DND-41 (cell line): ENCODE data around the gene MRPL20.

Source experiments
- ATAC-seq: fragments of 200-7000 bp; cut with Tn5 transposase; 3 replicates; pipeline ENCODE4 v1.9.1; 2021; ENCODE audit warnings: low read depth; ENCODE audit not compliant: insufficient read depth
- DNase-seq: peaks from one replicate; pipeline ENCODE4 v3.0.0-alpha.2; 2020
- H2AFZ ChIP-seq: 2 replicates; pipeline ENCODE4 v1.6.0; 2012; ENCODE audit warnings: low read depth, low read length
- H3K27ac ChIP-seq: 2 replicates; pipeline ENCODE4 v1.5.1; 2012; ENCODE audit warnings: low read length, inconsistent platforms
- H3K27me3 ChIP-seq: fragments of 200-600 bp; sonication (generic); 2 replicates; pipeline ENCODE4 v1.6.0; 2012; ENCODE audit warnings: low read length, mild to moderate bottlenecking, inconsistent platforms; ENCODE audit not compliant: insufficient read depth, poor library complexity
- H3K36me3 ChIP-seq: 2 replicates; pipeline ENCODE4 v1.5.1; 2012; ENCODE audit warnings: low read length, inconsistent platforms; ENCODE audit not compliant: insufficient read depth
- H3K4me1 ChIP-seq: 2 replicates; pipeline ENCODE4 v1.5.1; 2012; ENCODE audit warnings: mild to moderate bottlenecking, low read length; ENCODE audit not compliant: insufficient read depth
- H3K4me2 ChIP-seq: 2 replicates; pipeline ENCODE4 v1.6.0; 2012; ENCODE audit warnings: mild to moderate bottlenecking, moderate library complexity, low read length, inconsistent platforms; ENCODE audit not compliant: insufficient read depth
- H3K4me3 ChIP-seq, 2 experiments: fragments of 200-600 bp in 1 of 2; shearing (Covaris generic) in 1 of 2; 2 replicates each; pipeline ENCODE4 v1.5.1; 2012 to 2016; ENCODE audit warnings: inconsistent platforms in 2 of 2, low read length in 2 of 2, mild to moderate bottlenecking in 2 of 2, low read depth in 1 of 2, moderate library complexity in 1 of 2
- H3K79me2 ChIP-seq: 2 replicates; pipeline ENCODE4 v1.6.0; 2012; ENCODE audit warnings: low read length, inconsistent platforms; ENCODE audit not compliant: insufficient read depth
- H3K9ac ChIP-seq: 2 replicates; pipeline ENCODE4 v1.6.0; 2012; ENCODE audit warnings: low read depth, mild to moderate bottlenecking, inconsistent platforms, low read length, moderate library complexity
- H3K9me3 ChIP-seq: 2 replicates; pipeline ENCODE4 v1.5.1; 2012; ENCODE audit warnings: low read length, moderate library complexity, mild to moderate bottlenecking, inconsistent platforms; ENCODE audit not compliant: insufficient read depth, severe bottlenecking
- H4K20me1 ChIP-seq: 2 replicates; pipeline ENCODE4 v1.6.0; 2012; ENCODE audit warnings: low read length; ENCODE audit not compliant: insufficient read depth
- EZH2 ChIP-seq: IDR thresholded peaks from 3 replicates; pipeline ENCODE4 v1.6.1; 2012; ENCODE audit warnings: borderline replicate concordance, low read depth, mild to moderate bottlenecking, moderate library complexity, low read length, inconsistent platforms; ENCODE audit not compliant: severe bottlenecking
- TF ChIP-seq, protein P1 (sequence below): IDR thresholded peaks from 2 replicates; pipeline ENCODE4 v1.5.1; 2012; ENCODE audit warnings: borderline replicate concordance, low read length, moderate library complexity, mild to moderate bottlenecking; ENCODE audit not compliant: poor library complexity, severe bottlenecking; ENCODE audit errors: extremely low read depth

The MRPL20 gene

DNA sequence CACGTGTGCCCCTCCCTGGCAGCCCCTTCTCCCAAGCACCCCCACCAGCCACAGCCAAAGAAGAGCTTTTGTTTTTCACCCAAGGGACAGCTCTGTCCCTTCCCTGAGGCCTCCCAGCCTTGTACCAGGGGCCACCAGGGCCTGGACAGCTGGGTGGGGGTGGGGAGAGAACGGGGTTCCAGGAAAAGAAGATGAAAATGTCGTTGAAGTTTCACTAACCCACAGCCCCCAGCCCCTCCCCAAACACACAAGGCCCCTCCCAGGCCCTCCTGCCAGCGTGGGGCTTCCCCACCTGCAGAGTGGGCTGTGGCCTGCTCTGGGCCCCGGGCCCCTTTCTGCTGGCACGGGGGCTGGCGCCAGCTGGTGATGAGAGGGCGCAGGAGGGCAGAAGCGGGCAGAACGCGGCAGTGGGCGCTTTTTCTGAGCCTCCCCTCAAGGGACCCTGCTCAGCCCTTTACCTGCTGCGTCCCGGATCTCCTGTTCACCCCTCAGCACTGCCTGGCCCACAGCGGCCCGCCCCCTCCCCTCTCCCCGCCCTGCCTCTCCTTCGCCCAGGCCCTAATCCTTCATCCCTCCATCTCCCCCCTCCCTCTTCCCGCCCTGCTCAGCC is 19.5 kb upstream of the MRPL20 start:
- no peak overlapping the region for H3K4me3 ChIP-seq
- H3K9ac ChIP-seq = no peak overlapping the region
- no peaks in the 10 kb centered on the region for H3K79me2 ChIP-seq
- DNase-seq = peak; percentile 49
- H4K20me1 ChIP-seq = no peaks in the 10 kb centered on the region
- no peak overlapping the region for H3K4me2 ChIP-seq
- no peak overlapping the region for H2AFZ ChIP-seq
- H3K4me1 ChIP-seq = peaks cover 6% of the 10 kb centered on the region; the same call in 1 of the 2 replicates
- ATAC-seq = peak; percentile 58; the same call in 2 of the 3 replicates
- H3K9me3 ChIP-seq = no peaks in the 10 kb centered on the region
- no peak for TF ChIP-seq EZH2
- TF ChIP-seq, protein P1, sequence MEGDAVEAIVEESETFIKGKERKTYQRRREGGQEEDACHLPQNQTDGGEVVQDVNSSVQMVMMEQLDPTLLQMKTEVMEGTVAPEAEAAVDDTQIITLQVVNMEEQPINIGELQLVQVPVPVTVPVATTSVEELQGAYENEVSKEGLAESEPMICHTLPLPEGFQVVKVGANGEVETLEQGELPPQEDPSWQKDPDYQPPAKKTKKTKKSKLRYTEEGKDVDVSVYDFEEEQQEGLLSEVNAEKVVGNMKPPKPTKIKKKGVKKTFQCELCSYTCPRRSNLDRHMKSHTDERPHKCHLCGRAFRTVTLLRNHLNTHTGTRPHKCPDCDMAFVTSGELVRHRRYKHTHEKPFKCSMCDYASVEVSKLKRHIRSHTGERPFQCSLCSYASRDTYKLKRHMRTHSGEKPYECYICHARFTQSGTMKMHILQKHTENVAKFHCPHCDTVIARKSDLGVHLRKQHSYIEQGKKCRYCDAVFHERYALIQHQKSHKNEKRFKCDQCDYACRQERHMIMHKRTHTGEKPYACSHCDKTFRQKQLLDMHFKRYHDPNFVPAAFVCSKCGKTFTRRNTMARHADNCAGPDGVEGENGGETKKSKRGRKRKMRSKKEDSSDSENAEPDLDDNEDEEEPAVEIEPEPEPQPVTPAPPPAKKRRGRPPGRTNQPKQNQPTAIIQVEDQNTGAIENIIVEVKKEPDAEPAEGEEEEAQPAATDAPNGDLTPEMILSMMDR = no peak
- H3K36me3 ChIP-seq = no peaks in the 10 kb centered on the region
- no peak overlapping the region for H3K27ac ChIP-seq
- H3K27me3 ChIP-seq = no peaks in the 10 kb centered on the region

DNA sequence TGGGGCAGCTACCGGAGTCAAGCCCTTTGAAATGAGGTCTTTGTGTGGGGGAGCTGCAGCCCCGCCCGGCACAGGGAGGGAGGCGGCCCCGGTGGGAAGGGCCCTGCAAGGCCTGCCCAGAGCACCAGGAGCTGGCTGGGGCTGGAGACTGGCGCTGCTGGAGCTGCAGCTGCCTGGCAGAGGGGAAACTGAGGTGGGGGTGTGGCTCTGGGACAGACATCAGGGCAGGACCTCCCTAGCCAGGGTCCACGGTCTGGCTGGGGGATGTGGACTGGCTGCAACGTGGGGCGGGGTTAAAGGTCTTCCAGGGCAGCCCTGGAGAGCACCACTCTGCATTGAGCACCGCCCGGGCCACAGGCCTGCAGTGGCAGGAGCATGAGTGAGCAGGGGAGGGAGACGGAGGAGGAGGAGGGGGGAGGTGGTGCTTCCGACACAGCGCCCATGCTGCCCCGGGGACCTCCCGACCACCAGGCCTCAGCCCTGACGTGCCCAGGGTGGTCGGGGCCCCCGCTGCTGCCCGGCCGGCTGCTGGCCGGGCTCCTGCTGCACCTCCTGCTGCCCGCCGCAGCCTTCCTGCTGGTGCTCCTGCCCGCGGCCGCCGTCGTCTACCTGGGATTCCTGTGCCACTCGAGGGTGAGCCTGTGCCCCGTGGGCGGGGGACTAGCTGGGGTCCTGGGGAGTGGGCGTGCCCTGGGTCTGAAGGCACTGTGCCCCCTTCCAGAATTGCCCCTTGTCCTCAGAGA is 18.8 kb upstream of the MRPL20 start:
- H3K27me3 ChIP-seq = no peaks in the 10 kb centered on the region
- H3K4me3 ChIP-seq = no peak overlapping the region
- H4K20me1 ChIP-seq = no peaks in the 10 kb centered on the region
- H3K9ac ChIP-seq = no peak overlapping the region
- H3K4me2 ChIP-seq = no peak overlapping the region
- ATAC-seq (no peak), DNase-seq (no peak)
- no peak overlapping the region for H3K27ac ChIP-seq
- H3K9me3 ChIP-seq = no peaks in the 10 kb centered on the region
- H3K4me1 ChIP-seq = peaks cover 6% of the 10 kb centered on the region; the same call in 1 of the 2 replicates
- H2AFZ ChIP-seq = no peak overlapping the region
- no peaks in the 10 kb centered on the region for H3K79me2 ChIP-seq
- no peaks in the 10 kb centered on the region for H3K36me3 ChIP-seq
- TF ChIP-seq, protein P1 = no peak
- TF ChIP-seq EZH2 = no peak

DNA sequence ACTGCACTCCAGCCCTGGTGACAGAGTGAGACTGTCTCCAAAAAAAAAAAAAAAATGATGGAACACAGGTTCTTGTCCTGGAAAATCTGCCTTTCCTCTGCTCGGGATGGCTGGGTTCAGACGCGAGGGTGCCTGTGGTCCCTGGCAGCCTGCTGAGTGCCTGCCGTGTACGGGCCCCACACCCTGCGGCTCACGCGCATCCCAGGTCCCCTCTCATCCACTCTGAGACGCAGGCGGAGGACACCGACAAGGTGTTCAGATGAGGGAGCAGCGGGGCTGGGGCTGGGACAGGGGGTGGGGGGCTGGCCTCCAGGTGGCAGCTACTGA is 18.3 kb upstream of the MRPL20 start:
- H3K36me3 ChIP-seq = no peaks in the 10 kb centered on the region
- no peak overlapping the region for H3K4me2 ChIP-seq
- H4K20me1 ChIP-seq = no peaks in the 10 kb centered on the region
- H3K4me3 ChIP-seq = no peak overlapping the region
- H3K79me2 ChIP-seq = no peaks in the 10 kb centered on the region
- no peaks in the 10 kb centered on the region for H3K9me3 ChIP-seq
- ATAC-seq (no peak), DNase-seq (no peak)
- H2AFZ ChIP-seq = no peak overlapping the region
- H3K27ac ChIP-seq = no peak overlapping the region
- H3K27me3 ChIP-seq = no peaks in the 10 kb centered on the region
- H3K4me1 ChIP-seq = peaks cover 6% of the 10 kb centered on the region; the same call in 1 of the 2 replicates
- TF ChIP-seq, protein P1 = no peak
- TF ChIP-seq EZH2 = no peak
- no peak overlapping the region for H3K9ac ChIP-seq
